Measurements from ENCODE around the gene STK16.

STK16 gene

GRCh38 chr2:219214786-219215185 lies 30.5 kb upstream of the STK16 start:
- no peak for DNase-seq

DNA sequence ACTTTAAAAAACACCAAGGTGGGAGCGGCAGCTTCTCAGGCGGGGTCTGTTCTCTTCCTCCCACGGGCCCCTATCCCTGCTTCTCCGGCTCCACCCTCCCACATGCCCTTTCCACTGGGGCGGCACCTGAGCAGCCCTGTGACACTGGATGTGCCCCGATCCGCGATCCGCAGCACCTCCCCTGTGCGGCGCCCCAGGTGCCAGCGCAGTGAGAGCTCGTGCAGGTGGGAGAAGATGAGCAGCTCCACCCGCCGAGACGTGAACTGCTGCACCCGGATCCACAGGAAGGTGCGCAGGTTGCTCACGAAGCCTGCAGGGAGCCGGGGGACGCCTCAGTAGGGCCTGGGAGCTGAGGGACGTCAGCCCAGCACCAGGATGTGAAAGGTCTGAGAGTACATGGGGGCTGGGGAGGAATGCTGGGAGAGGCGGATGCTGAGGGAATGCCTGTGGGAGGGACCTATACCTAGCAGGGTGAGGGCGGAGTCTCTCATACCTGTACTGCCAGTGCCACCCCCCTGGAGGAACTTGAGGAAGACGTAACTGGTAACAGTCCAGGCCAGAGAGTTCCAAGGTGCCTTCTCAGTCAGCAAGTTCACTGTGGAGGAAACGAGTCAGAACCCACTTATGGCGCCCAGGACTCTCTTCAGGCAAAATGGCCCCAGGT lies 29.3 kb upstream of the STK16 start:
- no peak for DNase-seq

DNA sequence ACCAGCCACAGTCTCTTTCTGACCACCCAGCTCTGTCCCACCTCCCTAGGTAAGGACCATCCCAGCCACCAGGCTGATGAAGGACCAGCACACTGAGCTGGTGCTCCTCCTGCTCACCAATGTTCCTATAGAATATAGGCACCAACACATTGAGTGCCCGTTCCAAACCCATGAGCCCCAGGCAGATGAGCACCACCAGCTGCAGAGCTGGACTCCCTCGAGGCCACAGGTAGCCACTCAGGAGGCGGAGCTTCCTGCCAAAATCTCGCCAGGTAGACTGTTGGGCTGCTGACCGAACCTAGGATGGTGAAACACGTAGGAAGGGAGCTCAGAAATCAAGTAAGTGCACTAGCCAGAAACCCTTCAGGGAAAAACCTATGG lies 28.8 kb upstream of the STK16 start:
- DNase-seq = no peak

DNA sequence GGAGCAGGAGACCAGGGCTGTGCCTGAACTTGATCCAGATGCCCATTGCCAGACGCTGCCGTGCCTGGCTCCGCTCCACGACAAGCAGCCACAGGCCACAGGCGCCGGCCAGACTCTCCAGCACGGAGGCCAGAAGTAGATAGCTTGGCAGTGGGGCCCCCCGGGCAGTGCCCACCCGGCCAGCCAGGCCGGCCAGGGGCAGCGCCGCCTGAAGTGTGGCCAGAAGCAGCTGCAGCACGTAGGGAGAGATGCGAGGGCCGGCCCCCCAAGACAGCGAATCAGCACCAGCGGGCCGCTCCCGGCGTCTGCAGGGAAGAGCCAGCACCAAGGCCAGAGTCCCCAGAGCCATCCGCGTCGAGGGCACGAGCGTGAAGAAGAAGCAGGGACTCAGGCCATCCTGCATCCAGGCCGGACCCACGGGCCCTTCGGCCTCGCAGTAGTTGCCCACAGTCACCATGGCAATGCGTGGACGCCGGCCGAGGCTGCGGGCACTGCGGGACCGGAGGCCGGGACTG lies 27.0 kb upstream of the STK16 start:
- DNase-seq = peak; percentile 8

DNA sequence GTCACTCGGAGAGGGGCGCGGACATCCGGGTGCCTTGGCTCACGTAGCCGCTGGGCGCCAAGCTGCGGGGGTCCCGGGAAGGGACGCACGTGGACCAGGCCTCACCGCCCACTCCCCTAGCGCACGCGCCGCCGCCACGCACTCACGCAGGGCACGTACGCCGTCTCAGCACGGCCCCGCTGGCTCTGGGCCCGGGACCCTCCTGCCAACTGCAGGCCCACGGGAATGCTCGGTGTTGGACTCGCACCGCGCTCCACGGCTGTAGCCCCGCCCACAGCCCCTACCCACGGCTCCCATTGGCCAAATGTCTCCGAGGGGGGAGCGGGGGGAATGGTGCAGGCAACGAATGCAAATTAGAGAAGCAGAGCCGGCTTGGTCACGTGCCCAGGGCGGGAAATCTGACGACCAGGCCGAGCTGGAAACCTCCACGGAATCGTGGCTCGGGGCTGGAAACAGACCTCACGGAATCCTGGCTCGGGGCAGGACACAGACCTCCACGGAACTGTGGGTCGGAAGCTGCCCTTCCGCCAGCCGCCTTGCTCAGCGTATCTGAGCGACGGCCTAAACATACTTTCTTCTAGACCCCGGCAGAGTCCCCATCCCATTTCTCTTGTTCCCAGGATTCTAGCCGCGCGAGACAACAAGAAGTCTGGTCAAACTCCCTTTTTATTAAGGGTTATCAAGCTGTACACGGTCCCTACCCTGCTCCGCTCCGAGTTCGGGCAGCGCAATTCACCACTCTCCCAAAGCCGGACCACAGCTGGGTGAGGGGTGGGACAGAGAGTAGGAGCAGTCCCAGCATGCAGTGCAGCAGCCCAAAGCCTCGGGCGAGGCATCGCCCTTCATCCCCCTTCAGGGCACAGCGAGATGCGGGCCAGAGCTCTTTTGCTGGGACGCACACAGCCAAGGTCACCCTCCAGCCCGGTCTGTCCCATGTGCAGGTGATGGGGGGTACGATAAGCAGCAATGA lies 26.3 kb upstream of the STK16 start, which contains the start of gene ABCB6:
ABCB6 (minus strand) TSS at position 227 of the 970 bp plus-strand sequence. CDS start 285 bp downstream, outside the sequence.
- peak; percentile 87 for DNase-seq

GRCh38 chr2:219219784-219220532 lies 25.3 kb upstream of the STK16 start:
- no peak for DNase-seq

DNA sequence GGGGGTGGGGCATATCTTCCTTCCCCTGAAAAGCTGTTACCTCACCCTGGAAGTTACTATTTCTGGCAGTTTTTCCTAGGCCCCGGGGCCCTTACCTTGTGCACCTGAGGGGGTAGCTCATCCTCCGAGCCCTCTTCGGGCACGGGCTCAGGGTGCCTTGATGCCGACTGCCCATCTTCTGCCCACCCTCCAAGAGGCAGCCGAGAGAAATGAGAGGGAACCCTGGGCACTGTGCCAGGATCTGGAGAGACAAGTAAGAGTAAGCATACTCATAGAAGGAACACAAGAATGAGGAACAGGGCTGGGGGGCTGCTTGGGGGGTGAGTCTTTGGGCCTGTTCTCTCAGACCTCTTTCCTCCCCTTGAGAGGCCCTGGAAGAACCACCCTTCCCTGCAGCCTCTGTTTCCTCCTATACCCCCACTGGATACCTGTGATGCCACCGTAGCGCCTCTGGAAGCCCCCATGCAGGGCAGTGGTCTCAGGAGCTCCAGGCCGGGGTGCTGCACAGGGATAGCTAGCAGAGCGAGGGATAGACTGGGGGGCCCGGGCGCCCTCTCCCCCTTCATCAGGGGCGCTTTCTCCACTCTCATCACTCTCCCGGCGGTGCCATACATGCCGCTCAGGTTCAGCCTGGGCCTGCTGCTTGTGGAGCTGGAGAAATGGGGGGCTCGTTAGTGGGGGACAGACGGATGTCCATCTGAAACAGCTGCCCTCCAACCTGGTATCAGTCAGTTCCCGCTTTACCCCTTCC lies 24.5 kb upstream of the STK16 start:
- no peak for DNase-seq

- DNase-seq = no peak
Measured at GRCh38 chr2:219221957-219222518, 23.2 kb upstream of the STK16 start.

DNA sequence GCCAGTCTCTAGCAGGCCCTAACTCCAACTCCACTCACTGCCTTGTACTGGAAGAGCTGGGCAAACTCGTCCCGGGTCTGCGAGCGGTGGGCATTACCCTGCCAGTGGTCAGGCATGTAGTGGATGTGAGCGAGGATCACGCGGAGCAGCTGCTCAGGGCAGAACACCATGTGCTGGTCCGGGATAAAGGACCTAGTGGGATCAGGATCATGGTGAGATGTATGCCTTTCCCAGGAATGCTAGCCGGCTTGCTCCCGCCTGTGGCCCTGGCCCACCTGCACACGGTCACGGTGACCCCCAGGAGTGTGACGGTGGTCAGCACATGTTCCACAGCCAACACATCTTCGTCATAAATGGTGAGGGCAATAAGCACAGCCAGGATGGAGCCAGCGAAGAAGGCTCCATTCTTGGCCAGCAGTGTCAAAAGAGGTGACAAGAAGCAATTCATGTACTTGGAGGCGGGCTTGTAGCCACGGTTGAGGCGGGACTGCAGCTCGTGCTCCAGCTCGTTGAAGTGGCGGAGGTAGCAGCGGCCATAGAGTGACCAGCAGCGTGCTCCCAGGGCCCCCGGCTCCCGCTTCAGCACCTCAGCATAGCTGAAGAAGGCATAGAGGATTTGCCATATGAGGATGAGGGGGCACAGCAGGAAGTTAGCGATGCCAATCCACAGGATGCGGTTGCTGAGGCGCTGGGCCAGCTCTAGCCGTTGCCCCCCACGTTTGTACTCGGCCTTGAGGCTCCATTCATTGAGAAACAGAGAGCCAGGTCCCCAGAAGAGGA lies 21.3 kb upstream of the STK16 start:
- DNase-seq = no peak

GRCh38 chr2:219225350-219225749 lies 19.9 kb upstream of the STK16 start:
- no peak for DNase-seq

DNA sequence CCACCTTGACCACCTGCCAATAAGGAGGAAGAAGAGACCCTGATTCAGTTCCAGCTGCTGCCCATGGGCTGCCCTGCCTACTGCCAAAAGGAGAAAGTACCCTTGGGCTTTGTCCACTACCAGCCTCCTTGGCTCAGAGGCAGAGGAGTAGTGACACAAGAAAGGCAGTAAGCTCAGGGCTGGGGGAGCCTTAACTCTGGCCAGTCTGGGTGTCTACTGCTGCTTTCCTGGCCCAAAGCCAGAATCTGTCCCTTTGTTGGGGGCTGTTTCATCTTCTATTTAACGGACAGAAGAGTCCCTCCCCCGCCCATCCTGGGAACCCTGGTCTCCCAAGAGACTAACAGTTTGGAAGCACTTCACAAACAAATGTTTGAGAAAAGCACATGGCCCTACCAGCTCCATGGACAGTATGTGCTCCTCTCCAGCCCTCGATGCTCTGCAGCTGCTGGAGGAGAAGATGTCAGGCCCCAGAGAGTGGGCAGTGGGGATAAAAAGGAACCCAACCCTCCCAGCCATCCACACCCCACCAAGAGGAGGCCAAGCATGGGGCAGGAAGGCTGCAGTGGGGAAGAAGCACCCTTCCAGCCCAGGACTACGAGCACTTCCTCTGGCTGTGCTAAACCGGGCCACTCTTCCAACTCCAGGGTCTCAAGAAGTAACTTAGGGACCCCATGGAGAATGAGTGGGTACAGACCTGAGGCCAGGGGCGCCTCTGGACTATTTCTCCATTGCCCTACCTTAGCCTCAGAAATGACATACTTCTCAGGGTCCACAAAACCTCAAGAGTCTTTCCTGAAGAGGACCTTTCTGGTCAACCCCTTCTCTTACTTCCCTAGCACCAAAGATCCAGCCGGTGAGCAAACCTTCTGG lies 17.0 kb upstream of the STK16 start:
- no peak for DNase-seq

DNA sequence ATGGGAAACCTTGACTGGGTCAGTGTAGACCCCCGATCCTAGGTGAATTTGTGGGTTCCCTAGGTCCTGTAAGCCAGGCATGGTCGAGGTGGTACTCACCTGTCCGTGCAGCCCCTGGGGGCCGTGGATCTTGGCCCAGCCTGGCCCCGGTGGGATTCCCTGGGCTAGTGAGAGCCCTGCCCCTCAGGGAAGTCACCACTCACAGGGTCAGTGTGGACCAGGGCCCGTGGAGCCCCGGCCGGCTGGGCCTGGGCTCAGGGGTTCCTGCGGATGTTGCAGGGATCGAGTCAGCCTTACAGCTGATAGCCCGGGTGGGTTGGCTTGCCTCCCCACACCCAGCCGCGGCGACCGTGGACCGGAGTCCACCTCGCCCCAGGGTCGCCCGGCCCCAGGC lies 16.4 kb upstream of the STK16 start:
- no peak for DNase-seq

DNA sequence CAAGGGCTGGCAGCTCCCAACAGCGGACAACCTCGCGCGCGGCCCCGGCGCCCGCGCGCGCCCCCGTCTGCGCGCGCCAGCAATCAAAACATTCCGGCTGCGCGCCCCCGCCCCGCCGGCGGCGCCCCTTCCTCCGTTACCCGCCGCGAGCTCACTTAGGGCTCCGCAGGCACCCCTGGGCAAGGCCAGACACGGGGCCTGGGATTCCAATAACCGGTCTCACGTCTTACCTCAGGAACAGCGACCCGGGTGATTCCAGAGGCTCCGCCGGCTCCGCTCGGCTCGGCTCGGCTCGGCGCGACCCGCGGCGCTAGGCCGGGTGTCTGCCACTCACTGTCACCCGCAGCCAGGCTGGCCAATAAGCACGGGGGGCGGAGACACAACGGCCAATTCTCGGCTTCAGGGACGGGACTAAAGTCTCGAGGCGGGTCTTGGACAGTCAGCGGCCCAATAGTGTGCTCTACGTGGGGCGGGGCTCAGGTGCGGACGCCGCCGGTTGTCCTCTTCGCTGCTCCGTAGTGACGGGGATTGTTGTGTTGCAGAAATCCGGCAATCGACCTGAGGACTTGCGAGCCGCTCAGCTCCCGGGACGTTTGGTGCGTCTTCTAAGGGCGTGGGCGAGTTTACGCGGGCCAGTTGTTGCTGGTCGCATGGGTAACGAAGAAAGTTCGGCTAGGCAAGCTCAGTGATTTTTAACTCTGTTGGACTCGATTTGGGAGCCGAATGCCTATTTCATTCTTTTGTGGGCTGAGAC lies 15.8 kb upstream of the STK16 start, which contains the start of the genes ANKZF1 and ATG9A:
ANKZF1 (plus strand) TSS at position 502 of the 754 bp plus-strand sequence. CDS start 452 bp downstream, outside the sequence.
ATG9A (minus strand) TSS at position 332 of the 754 bp plus-strand sequence. CDS start 1,612 bp downstream, outside the sequence.
- DNase-seq = peak; percentile 98

DNA sequence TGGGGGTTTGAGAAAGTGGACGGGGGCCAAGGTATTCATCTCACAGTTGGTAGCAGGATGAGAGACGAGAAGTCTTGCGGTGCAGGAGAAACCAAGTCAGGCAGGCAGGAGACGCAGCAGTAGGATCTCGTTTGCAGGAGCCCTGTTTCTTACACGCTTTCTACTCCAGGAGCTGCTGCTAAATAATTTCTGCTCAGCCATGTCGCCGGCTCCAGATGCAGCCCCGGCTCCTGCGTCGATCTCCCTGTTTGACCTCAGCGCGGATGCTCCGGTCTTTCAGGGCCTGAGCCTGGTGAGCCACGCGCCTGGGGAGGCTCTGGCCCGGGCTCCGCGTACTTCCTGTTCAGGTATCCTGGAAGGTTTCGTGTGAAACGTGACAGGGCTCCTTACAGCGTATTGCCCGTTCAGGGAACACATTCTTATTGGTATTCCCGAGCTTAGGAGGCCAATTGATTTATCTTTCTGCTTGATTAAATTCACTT lies 15.2 kb upstream of the STK16 start:
- DNase-seq = no peak

DNA sequence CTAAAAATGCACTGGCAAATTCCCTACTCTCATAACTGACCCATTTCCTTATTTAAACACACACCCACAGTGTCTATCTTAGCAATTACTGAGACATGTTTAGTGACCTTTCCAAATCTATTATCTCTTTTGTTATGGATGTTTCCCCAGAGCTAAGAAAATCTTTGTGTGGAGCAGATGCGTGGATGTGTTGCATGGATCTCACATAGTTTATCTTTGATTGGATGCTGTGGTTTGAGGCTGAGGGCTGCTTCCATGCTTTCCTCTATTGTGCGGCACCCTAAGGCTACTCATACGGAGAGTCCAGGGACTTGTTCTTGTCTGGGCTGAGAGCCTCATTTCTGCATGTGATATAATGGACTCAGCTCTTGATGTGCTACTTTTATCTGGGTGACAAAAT lies 10.9 kb upstream of the STK16 start:
- DNase-seq = no peak

- peak; percentile 34 for DNase-seq
Measured at GRCh38 chr2:219243291-219243761, 2.0 kb upstream of the STK16 start.

- no peak for DNase-seq
Measured at GRCh38 chr2:219244789-219245147, 511 bp upstream of the STK16 start.

GRCh38 chr2:219245899-219246230 lies 586 bp downstream of the STK16 start:
- DNase-seq = no peak

DNA sequence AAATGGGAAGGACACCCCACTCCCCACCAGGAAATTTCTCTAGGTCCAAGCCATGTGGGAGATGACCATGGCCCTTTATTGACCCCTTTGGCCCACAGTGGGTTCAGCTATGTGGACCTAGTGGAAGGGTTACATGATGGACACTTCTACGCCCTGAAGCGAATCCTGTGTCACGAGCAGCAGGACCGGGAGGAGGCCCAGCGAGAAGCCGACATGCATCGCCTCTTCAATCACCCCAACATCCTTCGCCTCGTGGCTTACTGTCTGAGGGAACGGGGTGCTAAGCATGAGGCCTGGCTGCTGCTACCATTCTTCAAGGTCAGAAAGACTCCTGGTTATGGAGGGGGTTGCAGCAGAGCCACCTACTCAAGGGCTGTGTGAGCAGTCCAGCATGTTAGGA lies 1.3 kb downstream of the STK16 start:
- DNase-seq = no peak
